ENCODE data around the gene CCRL2.

DNA sequence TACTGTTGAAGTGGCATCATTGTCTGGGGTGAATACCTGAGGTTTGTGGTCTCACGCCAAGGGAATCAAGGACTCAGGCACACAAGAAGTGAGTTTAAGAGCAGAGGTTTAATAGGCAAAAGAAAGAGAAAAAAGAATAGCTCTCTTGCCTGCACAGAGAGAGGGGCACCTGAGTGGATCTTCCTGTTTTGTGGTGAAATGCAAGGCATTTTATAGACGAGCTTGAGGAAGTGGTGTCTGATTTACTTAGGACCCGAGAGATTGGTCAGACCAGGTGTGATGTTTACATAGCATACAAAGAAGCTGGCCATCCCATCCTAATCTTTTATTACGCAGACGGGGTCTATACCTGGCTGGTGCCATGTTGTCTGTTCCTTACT is 23.1 kb upstream of the CCRL2 start:
- TF ChIP-seq, protein P1, sequence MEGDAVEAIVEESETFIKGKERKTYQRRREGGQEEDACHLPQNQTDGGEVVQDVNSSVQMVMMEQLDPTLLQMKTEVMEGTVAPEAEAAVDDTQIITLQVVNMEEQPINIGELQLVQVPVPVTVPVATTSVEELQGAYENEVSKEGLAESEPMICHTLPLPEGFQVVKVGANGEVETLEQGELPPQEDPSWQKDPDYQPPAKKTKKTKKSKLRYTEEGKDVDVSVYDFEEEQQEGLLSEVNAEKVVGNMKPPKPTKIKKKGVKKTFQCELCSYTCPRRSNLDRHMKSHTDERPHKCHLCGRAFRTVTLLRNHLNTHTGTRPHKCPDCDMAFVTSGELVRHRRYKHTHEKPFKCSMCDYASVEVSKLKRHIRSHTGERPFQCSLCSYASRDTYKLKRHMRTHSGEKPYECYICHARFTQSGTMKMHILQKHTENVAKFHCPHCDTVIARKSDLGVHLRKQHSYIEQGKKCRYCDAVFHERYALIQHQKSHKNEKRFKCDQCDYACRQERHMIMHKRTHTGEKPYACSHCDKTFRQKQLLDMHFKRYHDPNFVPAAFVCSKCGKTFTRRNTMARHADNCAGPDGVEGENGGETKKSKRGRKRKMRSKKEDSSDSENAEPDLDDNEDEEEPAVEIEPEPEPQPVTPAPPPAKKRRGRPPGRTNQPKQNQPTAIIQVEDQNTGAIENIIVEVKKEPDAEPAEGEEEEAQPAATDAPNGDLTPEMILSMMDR (IDR thresholded peaks at IDR 0.05): no peak
- TF ChIP-seq POLR2A (IDR thresholded peaks at IDR 0.05): no peak
